Measurements from ENCODE around the gene TMEM37. TPM values are rescaled to one million over a fixed set of nuclear protein-coding genes. Genes with fewer than 3 reads are reported as not detected.

Gene TMEM37
- 2.1 TPM for total RNA-seq

- H3K27ac ChIP-seq (ENCODE audit: low read depth, low read length), result peak within 1 kb of the TSS; percentile 54
- H3K36me3 ChIP-seq (ENCODE audit: control insufficient read depth in 3 of 3, insufficient read depth in 3 of 3, low read length in 3 of 3), result no peaks in the 10 kb centered on the region
- H3K9ac ChIP-seq (ENCODE audit: low read depth in 1 of 3, low read length in 3 of 3), result peak within 1 kb of the TSS; percentile 50 to 78 (median 74)
- no peaks in the 10 kb centered on the region for H3K9me3 ChIP-seq (ENCODE audit: control insufficient read depth in 3 of 3, low read length in 3 of 3)
- H3K4me1 ChIP-seq (ENCODE audit: control insufficient read depth in 3 of 3, insufficient read depth in 3 of 3, low read length in 3 of 3), result peaks cover 6 to 21% (median 15%) of the 10 kb centered on the region in 3 donors
- peaks cover 0 to 2% (median 0%) of the 10 kb centered on the region in 3 donors for H3K27me3 ChIP-seq (ENCODE audit: control insufficient read depth in 3 of 3, insufficient read depth in 3 of 3, low read length in 3 of 3)
- H3K4me3 ChIP-seq (ENCODE audit: low read length in 3 of 3), result peak within 1 kb of the TSS; percentile 63 to 78 (median 75)
Measured at GRCh38 chr2:119431155-119431975, at the start of gene TMEM37. Gene TMEM37, plus strand, starts transcription at chr2:119431854. Its CDS starts 50 bp downstream, at chr2:119431904.

- H3K27ac ChIP-seq (ENCODE audit: low read depth, low read length), result no peak overlapping the region
- no peak overlapping the region for H3K4me3 ChIP-seq (ENCODE audit: low read length in 3 of 3)
- H3K9me3 ChIP-seq (ENCODE audit: control insufficient read depth in 3 of 3, low read length in 3 of 3), result no peaks in the 10 kb centered on the region
- H3K36me3 ChIP-seq (ENCODE audit: control insufficient read depth in 3 of 3, insufficient read depth in 3 of 3, low read length in 3 of 3), result no peaks in the 10 kb centered on the region
- H3K27me3 ChIP-seq (ENCODE audit: control insufficient read depth in 3 of 3, insufficient read depth in 3 of 3, low read length in 3 of 3), result no peaks in the 10 kb centered on the region
- H3K9ac ChIP-seq (ENCODE audit: low read depth in 1 of 3, low read length in 3 of 3), result no peak overlapping the region
- peaks cover 7 to 12% (median 10%) of the 10 kb centered on the region in 3 donors for H3K4me1 ChIP-seq (ENCODE audit: control insufficient read depth in 3 of 3, insufficient read depth in 3 of 3, low read length in 3 of 3)
Measured at GRCh38 chr2:119383410-119384140, 48.1 kb upstream of the TMEM37 start.

- H3K27me3 ChIP-seq (ENCODE audit: control insufficient read depth in 3 of 3, insufficient read depth in 3 of 3, low read length in 3 of 3), result no peaks in the 10 kb centered on the region
- H3K9ac ChIP-seq (ENCODE audit: low read depth in 1 of 3, low read length in 3 of 3), result no peak overlapping the region
- peaks cover 10 to 18% (median 15%) of the 10 kb centered on the region in 3 donors for H3K4me1 ChIP-seq (ENCODE audit: control insufficient read depth in 3 of 3, insufficient read depth in 3 of 3, low read length in 3 of 3)
- no peak overlapping the region for H3K4me3 ChIP-seq (ENCODE audit: low read length in 3 of 3)
- no peak overlapping the region for H3K27ac ChIP-seq (ENCODE audit: low read depth, low read length)
- no peaks in the 10 kb centered on the region for H3K36me3 ChIP-seq (ENCODE audit: control insufficient read depth in 3 of 3, insufficient read depth in 3 of 3, low read length in 3 of 3)
- no peaks in the 10 kb centered on the region for H3K9me3 ChIP-seq (ENCODE audit: control insufficient read depth in 3 of 3, low read length in 3 of 3)
Measured at GRCh38 chr2:119384971-119385370, 46.7 kb upstream of the TMEM37 start.

GRCh38 chr2:119385466-119385865, 46.2 kb upstream of the TMEM37 start:
- H3K27me3 ChIP-seq (ENCODE audit: control insufficient read depth in 3 of 3, insufficient read depth in 3 of 3, low read length in 3 of 3), result no peaks in the 10 kb centered on the region
- H3K9ac ChIP-seq (ENCODE audit: low read depth in 1 of 3, low read length in 3 of 3), result no peak overlapping the region
- peaks cover 10 to 18% (median 15%) of the 10 kb centered on the region in 3 donors for H3K4me1 ChIP-seq (ENCODE audit: control insufficient read depth in 3 of 3, insufficient read depth in 3 of 3, low read length in 3 of 3)
- H3K27ac ChIP-seq (ENCODE audit: low read depth, low read length), result no peak overlapping the region
- no peaks in the 10 kb centered on the region for H3K36me3 ChIP-seq (ENCODE audit: control insufficient read depth in 3 of 3, insufficient read depth in 3 of 3, low read length in 3 of 3)
- no peaks in the 10 kb centered on the region for H3K9me3 ChIP-seq (ENCODE audit: control insufficient read depth in 3 of 3, low read length in 3 of 3)
- H3K4me3 ChIP-seq (ENCODE audit: low read length in 3 of 3), result no peak overlapping the region

GRCh38 chr2:119387381-119388129, 44.1 kb upstream of the TMEM37 start:
- Histone ChIP-seq H3K36me3 (ENCODE audit: control insufficient read depth in 3 of 3, insufficient read depth in 3 of 3, low read length in 3 of 3) (no peaks in the 10 kb centered on the region), H3K4me3 (ENCODE audit: low read length in 3 of 3) (no peak overlapping the region), H3K9ac (ENCODE audit: low read depth in 1 of 3, low read length in 3 of 3) (no peak overlapping the region), H3K27ac (ENCODE audit: low read depth, low read length) (peak overlapping the region; percentile 45), H3K4me1 (ENCODE audit: control insufficient read depth in 3 of 3, insufficient read depth in 3 of 3, low read length in 3 of 3) (peaks cover 10 to 18% (median 15%) of the 10 kb centered on the region in 3 donors), H3K27me3 (ENCODE audit: control insufficient read depth in 3 of 3, insufficient read depth in 3 of 3, low read length in 3 of 3) (no peaks in the 10 kb centered on the region), H3K9me3 (ENCODE audit: control insufficient read depth in 3 of 3, low read length in 3 of 3) (no peaks in the 10 kb centered on the region)

GRCh38 chr2:119389615-119390306, 41.9 kb upstream of the TMEM37 start:
- Histone ChIP-seq H3K4me1 (ENCODE audit: control insufficient read depth in 3 of 3, insufficient read depth in 3 of 3, low read length in 3 of 3) (peaks cover 8 to 14% (median 10%) of the 10 kb centered on the region in 3 donors), H3K9ac (ENCODE audit: low read depth in 1 of 3, low read length in 3 of 3) (no peak overlapping the region), H3K9me3 (ENCODE audit: control insufficient read depth in 3 of 3, low read length in 3 of 3) (no peaks in the 10 kb centered on the region), H3K27ac (ENCODE audit: low read depth, low read length) (no peak overlapping the region), H3K4me3 (ENCODE audit: low read length in 3 of 3) (no peak overlapping the region), H3K36me3 (ENCODE audit: control insufficient read depth in 3 of 3, insufficient read depth in 3 of 3, low read length in 3 of 3) (no peaks in the 10 kb centered on the region), H3K27me3 (ENCODE audit: control insufficient read depth in 3 of 3, insufficient read depth in 3 of 3, low read length in 3 of 3) (no peaks in the 10 kb centered on the region)

- H3K27me3 ChIP-seq (ENCODE audit: control insufficient read depth in 3 of 3, insufficient read depth in 3 of 3, low read length in 3 of 3), result no peaks in the 10 kb centered on the region
- H3K4me1 ChIP-seq (ENCODE audit: control insufficient read depth in 3 of 3, insufficient read depth in 3 of 3, low read length in 3 of 3), result peaks cover 3 to 8% (median 3%) of the 10 kb centered on the region in 3 donors
- H3K4me3 ChIP-seq (ENCODE audit: low read length in 3 of 3), result no peak overlapping the region
- no peaks in the 10 kb centered on the region for H3K9me3 ChIP-seq (ENCODE audit: control insufficient read depth in 3 of 3, low read length in 3 of 3)
- no peak overlapping the region for H3K27ac ChIP-seq (ENCODE audit: low read depth, low read length)
- no peaks in the 10 kb centered on the region for H3K36me3 ChIP-seq (ENCODE audit: control insufficient read depth in 3 of 3, insufficient read depth in 3 of 3, low read length in 3 of 3)
- no peak overlapping the region for H3K9ac ChIP-seq (ENCODE audit: low read depth in 1 of 3, low read length in 3 of 3)
Measured at GRCh38 chr2:119393971-119394748, 37.5 kb upstream of the TMEM37 start.

- H3K4me3 ChIP-seq (ENCODE audit: low read length in 3 of 3), result no peak overlapping the region
- H3K4me1 ChIP-seq (ENCODE audit: control insufficient read depth in 3 of 3, insufficient read depth in 3 of 3, low read length in 3 of 3), result no peaks in the 10 kb centered on the region
- H3K36me3 ChIP-seq (ENCODE audit: control insufficient read depth in 3 of 3, insufficient read depth in 3 of 3, low read length in 3 of 3), result no peaks in the 10 kb centered on the region
- no peaks in the 10 kb centered on the region for H3K9me3 ChIP-seq (ENCODE audit: control insufficient read depth in 3 of 3, low read length in 3 of 3)
- H3K9ac ChIP-seq (ENCODE audit: low read depth in 1 of 3, low read length in 3 of 3), result no peak overlapping the region
- no peak overlapping the region for H3K27ac ChIP-seq (ENCODE audit: low read depth, low read length)
- H3K27me3 ChIP-seq (ENCODE audit: control insufficient read depth in 3 of 3, insufficient read depth in 3 of 3, low read length in 3 of 3), result no peaks in the 10 kb centered on the region
Measured at GRCh38 chr2:119397196-119397595, 34.5 kb upstream of the TMEM37 start.

- H3K27me3 ChIP-seq (ENCODE audit: control insufficient read depth in 3 of 3, insufficient read depth in 3 of 3, low read length in 3 of 3), result peaks cover 0 to 3% (median 2%) of the 10 kb centered on the region in 3 donors
- H3K4me3 ChIP-seq (ENCODE audit: low read length in 3 of 3), result no peak overlapping the region
- H3K36me3 ChIP-seq (ENCODE audit: control insufficient read depth in 3 of 3, insufficient read depth in 3 of 3, low read length in 3 of 3), result no peaks in the 10 kb centered on the region
- peaks cover 0 to 3% (median 0%) of the 10 kb centered on the region in 3 donors for H3K9me3 ChIP-seq (ENCODE audit: control insufficient read depth in 3 of 3, low read length in 3 of 3)
- H3K27ac ChIP-seq (ENCODE audit: low read depth, low read length), result no peak overlapping the region
- no peak overlapping the region for H3K9ac ChIP-seq (ENCODE audit: low read depth in 1 of 3, low read length in 3 of 3)
- H3K4me1 ChIP-seq (ENCODE audit: control insufficient read depth in 3 of 3, insufficient read depth in 3 of 3, low read length in 3 of 3), result no peaks in the 10 kb centered on the region
Measured at GRCh38 chr2:119402106-119402505, 29.5 kb upstream of the TMEM37 start.
